BE2C (cell line): Measurements from ENCODE around the gene ANKRD12.

Experiments used
- DNase-seq: peaks from one replicate; pipeline ENCODE4 v3.0.0-alpha.2; 2020
- H3K27me3 ChIP-seq: fragments of 250-450 bp; sonication (Bioruptor Pico); 2 replicates; pipeline ENCODE4 v1.5.1; 2020; ENCODE audit warnings: mild to moderate bottlenecking
- H3K36me3 ChIP-seq: fragments of 250-450 bp; sonication (Bioruptor Pico); 2 replicates; pipeline ENCODE4 v1.5.1; 2020; ENCODE audit warnings: mild to moderate bottlenecking
- H3K4me1 ChIP-seq: fragments of 250-450 bp; sonication (Bioruptor Pico); 2 replicates; pipeline ENCODE4 v1.5.1; 2020
- H3K4me3 ChIP-seq: 2 replicates; pipeline ENCODE4 v1.5.1; 2011; ENCODE audit warnings: low read depth, low read length
- H3K9me3 ChIP-seq: fragments of 250-450 bp; sonication (Bioruptor Pico); 2 replicates; pipeline ENCODE4 v1.5.1; 2020
- CTCF ChIP-seq: IDR thresholded peaks from 2 replicates; pipeline ENCODE4 v1.5.1; 2012; ENCODE audit warnings: mild to moderate bottlenecking, low read depth, low read length

The ANKRD12 gene

GRCh38 chr18:9135912-9136314 is 668 bp upstream of the ANKRD12 start:
- Histone ChIP-seq H3K4me1 (no peaks in the 10 kb centered on the region), H3K27me3 (no peaks in the 10 kb centered on the region), H3K4me3 (peak overlapping the region; percentile 76), H3K9me3 (no peaks in the 10 kb centered on the region), H3K36me3 (no peaks in the 10 kb centered on the region)
- DNase-seq: no peak
- TF ChIP-seq CTCF: no peak

- Histone ChIP-seq H3K4me3 (peak overlapping the region; percentile 85), H3K4me1 (no peaks in the 10 kb centered on the region), H3K9me3 (no peaks in the 10 kb centered on the region), H3K27me3 (no peaks in the 10 kb centered on the region), H3K36me3 (no peaks in the 10 kb centered on the region)
- no peak for TF ChIP-seq CTCF
- DNase-seq: peak; percentile 61
Measured at GRCh38 chr18:9137168-9138066, 836 bp downstream of the ANKRD12 start.

GRCh38 chr18:9139400-9140039 is 2.9 kb downstream of the ANKRD12 start:
- Histone ChIP-seq H3K4me3 (no peak overlapping the region), H3K4me1 (no peaks in the 10 kb centered on the region)
- no peak for DNase-seq

GRCh38 chr18:9140381-9140780 is 3.8 kb downstream of the ANKRD12 start:
- no peak for TF ChIP-seq CTCF
- Histone ChIP-seq H3K4me1 (no peaks in the 10 kb centered on the region), H3K9me3 (no peaks in the 10 kb centered on the region), H3K27me3 (no peaks in the 10 kb centered on the region), H3K4me3 (no peak overlapping the region), H3K36me3 (no peaks in the 10 kb centered on the region)
- no peak for DNase-seq

More at GRCh38 chr18:9139400-9140039, 2.9 kb downstream of the ANKRD12 start:
- Histone ChIP-seq H3K36me3 (no peaks in the 10 kb centered on the region), H3K9me3 (no peaks in the 10 kb centered on the region), H3K27me3 (no peaks in the 10 kb centered on the region)
- no peak for TF ChIP-seq CTCF

GRCh38 chr18:9140984-9141383 is 4.4 kb downstream of the ANKRD12 start:
- Histone ChIP-seq H3K4me3 (no peak overlapping the region), H3K9me3 (no peaks in the 10 kb centered on the region), H3K27me3 (no peaks in the 10 kb centered on the region), H3K4me1 (no peaks in the 10 kb centered on the region), H3K36me3 (no peaks in the 10 kb centered on the region)
- no peak for TF ChIP-seq CTCF
- DNase-seq: no peak

- H3K4me3 ChIP-seq: no peak overlapping the region
- H3K4me1 ChIP-seq: no peaks in the 10 kb centered on the region
- no peaks in the 10 kb centered on the region for H3K27me3 ChIP-seq
- DNase-seq: no peak
- H3K9me3 ChIP-seq: no peaks in the 10 kb centered on the region
- TF ChIP-seq CTCF: no peak
- no peaks in the 10 kb centered on the region for H3K36me3 ChIP-seq
Measured at GRCh38 chr18:9146224-9146623, 9.6 kb downstream of the ANKRD12 start.
